Vagina (tissue), 2 donors: ENCODE data around the gene SAMD3. TPM values are rescaled to one million over a fixed set of nuclear protein-coding genes. Genes with fewer than 3 reads are reported as not detected.

Experiments used
- DNase-seq, 2 donors: peaks; one replicate each; pipeline ENCODE4 v3.0.0-alpha.2; 2017; ENCODE audit errors: extremely low spot score in 2 of 2
- H3K27ac ChIP-seq: fragments of 200-600 bp; sonication (generic); one replicate; pipeline ENCODE4 v1.5.1; 2019
- H3K27me3 ChIP-seq: fragments of 200-600 bp; sonication (generic); one replicate; pipeline ENCODE4 v1.5.1; 2019
- H3K36me3 ChIP-seq, 2 donors: fragments of 200-600 bp; sonication (generic); one replicate each; pipeline ENCODE4 v1.5.1; 2017 to 2019
- H3K4me1 ChIP-seq: fragments of 200-600 bp; sonication (generic); one replicate; pipeline ENCODE4 v1.5.1; 2019
- H3K4me3 ChIP-seq, 2 donors: fragments of 200-600 bp; sonication (generic); 1 replicate in 1 of 2; 2 replicates in 1 of 2; pipeline ENCODE4 v1.5.1; 2016 to 2019
- H3K9me3 ChIP-seq: fragments of 200-600 bp; sonication (generic); one replicate; pipeline ENCODE4 v1.5.1; 2019
- CTCF ChIP-seq, 3 experiments: fragments of 450-650 bp in 2 of 3; fragments of 200-600 bp in 1 of 3; sonication (generic) in 1 of 3; IDR thresholded peaks; one replicate each; pipeline ENCODE4 v1.5.1; 2017 to 2019; ENCODE audit warnings: antibody characterized with exemption in 3 of 3, mild to moderate bottlenecking in 2 of 3, moderate library complexity in 2 of 3
- POLR2A ChIP-seq, 2 donors: fragments of 450-650 bp; IDR thresholded peaks; one replicate each; pipeline ENCODE4 v1.6.1; 2017; ENCODE audit warnings: antibody characterized with exemption in 2 of 2, mild to moderate bottlenecking in 2 of 2, moderate library complexity in 2 of 2
- POLR2AphosphoS5 ChIP-seq, 2 donors: sonication (generic); formaldehyde crosslinking; IDR thresholded peaks; one replicate each; pipeline ENCODE4 v1.9.0; 2017; ENCODE audit warnings: antibody characterized with exemption in 2 of 2, mild to moderate bottlenecking in 2 of 2, low read depth in 1 of 2; ENCODE audit not compliant: insufficient read depth in 1 of 2
- intact Hi-C: fragments of 100-400 bp; cut with DNase I; formaldehyde crosslinking; loops from one replicate; pipeline ENCODE4 v1.15.1; 2023
- total RNA-seq: library from RNA; depleted of rRNA; stranded (reverse); fragments of >200 nt; gene quantifications from one replicate; pipeline ENCODE4 v1.2.3, GENCODE V29; 2016

The SAMD3 gene
- total RNA-seq, 1 donor from 2014 or later: 7.6 TPM

GRCh38 chr6:130259557-130259956, 36.8 kb upstream of the SAMD3 start:
- Histone ChIP-seq H3K4me3 (no peak overlapping the region), H3K36me3 (no peaks in the 10 kb centered on the region), H3K9me3 (no peaks in the 10 kb centered on the region), H3K27ac (no peak overlapping the region), H3K4me1 (no peaks in the 10 kb centered on the region), H3K27me3 (no peaks in the 10 kb centered on the region)
- intact Hi-C loops: no loop called here
- no peak for DNase-seq
- TF ChIP-seq POLR2AphosphoS5 (IDR thresholded peaks at IDR 0.05; ENCODE audit: insufficient read depth in 1 of 2, low read depth in 1 of 2) (no peak), POLR2A (IDR thresholded peaks at IDR 0.05) (no peak), CTCF (IDR thresholded peaks at IDR 0.05) (no peak)

GRCh38 chr6:130259140-130259539, 36.4 kb upstream of the SAMD3 start:
- intact Hi-C loops: no loop called here
- no peaks in the 10 kb centered on the region for H3K4me1 ChIP-seq

GRCh38 chr6:130252527-130253237, 29.9 kb upstream of the SAMD3 start:
- intact Hi-C loops: no loop called here

More at GRCh38 chr6:130259140-130259539, 36.4 kb upstream of the SAMD3 start:
- H3K27me3 ChIP-seq: no peaks in the 10 kb centered on the region
- TF ChIP-seq CTCF (IDR thresholded peaks at IDR 0.05): no peak
- no peak for TF ChIP-seq POLR2AphosphoS5 (IDR thresholded peaks at IDR 0.05; ENCODE audit: insufficient read depth in 1 of 2, low read depth in 1 of 2)
- no peak for TF ChIP-seq POLR2A (IDR thresholded peaks at IDR 0.05)
- no peaks in the 10 kb centered on the region for H3K36me3 ChIP-seq
- DNase-seq: no peak
- no peaks in the 10 kb centered on the region for H3K9me3 ChIP-seq
- no peak overlapping the region for H3K4me3 ChIP-seq
- H3K27ac ChIP-seq: no peak overlapping the region

GRCh38 chr6:130245267-130245666, 22.5 kb upstream of the SAMD3 start:
- DNase-seq: no peak
- Histone ChIP-seq H3K27ac (no peak overlapping the region), H3K4me3 (no peak overlapping the region), H3K36me3 (no peaks in the 10 kb centered on the region), H3K27me3 (no peaks in the 10 kb centered on the region), H3K9me3 (no peaks in the 10 kb centered on the region), H3K4me1 (no peaks in the 10 kb centered on the region)
- TF ChIP-seq POLR2AphosphoS5 (IDR thresholded peaks at IDR 0.05; ENCODE audit: insufficient read depth in 1 of 2, low read depth in 1 of 2) (no peak), POLR2A (IDR thresholded peaks at IDR 0.05) (no peak), CTCF (IDR thresholded peaks at IDR 0.05) (no peak)
- intact Hi-C loops: no loop called here

More at GRCh38 chr6:130252527-130253237, 29.9 kb upstream of the SAMD3 start:
- no peak for DNase-seq
- Histone ChIP-seq H3K9me3 (no peaks in the 10 kb centered on the region), H3K4me3 (no peak overlapping the region), H3K27me3 (no peaks in the 10 kb centered on the region), H3K4me1 (no peaks in the 10 kb centered on the region), H3K36me3 (no peaks in the 10 kb centered on the region), H3K27ac (no peak overlapping the region)
- TF ChIP-seq CTCF (IDR thresholded peaks at IDR 0.05) (no peak), POLR2AphosphoS5 (IDR thresholded peaks at IDR 0.05; ENCODE audit: insufficient read depth in 1 of 2, low read depth in 1 of 2) (no peak), POLR2A (IDR thresholded peaks at IDR 0.05) (no peak)

- Histone ChIP-seq H3K4me3 (no peak overlapping the region), H3K4me1 (no peaks in the 10 kb centered on the region), H3K36me3 (no peaks in the 10 kb centered on the region), H3K27ac (no peak overlapping the region), H3K27me3 (no peaks in the 10 kb centered on the region), H3K9me3 (no peaks in the 10 kb centered on the region)
- no peak for DNase-seq
- intact Hi-C loops: no loop called here
- TF ChIP-seq POLR2A (IDR thresholded peaks at IDR 0.05): no peak
- TF ChIP-seq CTCF (IDR thresholded peaks at IDR 0.05): no peak
- no peak for TF ChIP-seq POLR2AphosphoS5 (IDR thresholded peaks at IDR 0.05; ENCODE audit: insufficient read depth in 1 of 2, low read depth in 1 of 2)
Measured at GRCh38 chr6:130244728-130245127, 22.0 kb upstream of the SAMD3 start.
